GM15510 (cell line): ENCODE results near the gene HBP1.

Experiments
- POLR2A ChIP-seq: IDR thresholded peaks from 3 replicates; pipeline ENCODE4 v1.6.1; 2011; ENCODE audit warnings: borderline replicate concordance; ENCODE audit not compliant: insufficient read length; ENCODE audit errors: extremely low read depth

HBP1 gene

GRCh38 chr7:107228291-107228690 lies 59.5 kb downstream of the HBP1 start:
- TF ChIP-seq POLR2A: no peak

- no peak for TF ChIP-seq POLR2A
These were observed 61.5 kb downstream of the HBP1 start for GRCh38 chr7:107230334-107230733.

GRCh38 chr7:107232568-107233090 lies 63.8 kb downstream of the HBP1 start:
- no peak for TF ChIP-seq POLR2A

GRCh38 chr7:107233174-107233573 lies 64.4 kb downstream of the HBP1 start:
- no peak for TF ChIP-seq POLR2A

GRCh38 chr7:107233981-107234380 lies 65.2 kb downstream of the HBP1 start:
- no peak for TF ChIP-seq POLR2A

- TF ChIP-seq POLR2A: no peak
These were observed 65.6 kb downstream of the HBP1 start for GRCh38 chr7:107234436-107234835.

GRCh38 chr7:107236862-107237261 lies 68.1 kb downstream of the HBP1 start:
- TF ChIP-seq POLR2A: no peak

- TF ChIP-seq POLR2A: no peak
These were observed 68.6 kb downstream of the HBP1 start for GRCh38 chr7:107237451-107237850.

- TF ChIP-seq POLR2A: no peak
These were observed 73.5 kb downstream of the HBP1 start for GRCh38 chr7:107242267-107242666.

GRCh38 chr7:107244613-107245012 lies 75.8 kb downstream of the HBP1 start:
- TF ChIP-seq POLR2A: no peak

GRCh38 chr7:107248551-107249316 lies 79.9 kb downstream of the HBP1 start:
- no peak for TF ChIP-seq POLR2A

GRCh38 chr7:107251963-107252362 lies 83.2 kb downstream of the HBP1 start:
- no peak for TF ChIP-seq POLR2A
